ENCODE measurements around the gene SST.

The SST gene

DNA sequence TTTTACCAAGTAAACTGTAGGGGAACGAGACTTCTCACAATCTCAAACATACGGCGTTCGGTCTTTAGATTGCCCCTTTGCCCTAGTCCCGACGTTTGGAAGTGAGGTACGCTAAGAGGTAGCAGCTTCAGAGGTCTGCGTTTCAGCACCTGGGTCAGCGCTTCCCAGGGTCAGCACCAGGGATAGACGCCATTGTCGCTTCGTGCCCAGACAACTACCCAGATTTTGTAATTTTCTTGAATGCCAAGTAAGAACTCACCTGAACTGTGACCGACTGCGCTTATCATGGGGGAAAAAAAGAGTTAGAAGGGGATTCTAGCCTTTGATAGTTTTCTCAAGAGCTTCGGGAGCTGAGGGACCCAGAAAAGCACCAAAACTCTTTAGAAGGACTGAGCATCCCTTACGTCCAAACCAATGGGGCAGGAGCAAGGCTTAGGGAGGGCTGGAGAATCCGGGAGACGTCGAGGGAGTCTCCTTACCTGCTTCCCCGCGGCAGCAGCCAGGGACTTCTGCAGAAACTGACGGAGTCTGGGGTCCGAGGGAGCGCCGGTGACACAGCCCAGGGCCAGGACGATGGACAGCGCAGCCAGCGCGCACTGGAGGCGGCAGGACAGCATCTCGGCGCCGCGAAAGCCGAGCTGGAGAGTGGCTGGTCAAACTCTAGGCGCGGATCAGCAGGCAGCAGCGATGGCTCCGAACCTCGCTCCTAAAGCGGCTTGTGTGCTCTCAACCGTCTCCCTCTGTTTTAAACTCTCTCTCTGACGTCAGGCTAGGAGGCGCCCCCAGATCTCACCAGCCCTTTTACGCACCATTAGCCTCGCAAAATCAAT, at the start of gene SST:
SST (minus strand) TSS at position 720 of the 830 bp plus-strand sequence; CDS start at position 617, 103 bp downstream.
- peak; percentile 6 for DNase-seq

DNA sequence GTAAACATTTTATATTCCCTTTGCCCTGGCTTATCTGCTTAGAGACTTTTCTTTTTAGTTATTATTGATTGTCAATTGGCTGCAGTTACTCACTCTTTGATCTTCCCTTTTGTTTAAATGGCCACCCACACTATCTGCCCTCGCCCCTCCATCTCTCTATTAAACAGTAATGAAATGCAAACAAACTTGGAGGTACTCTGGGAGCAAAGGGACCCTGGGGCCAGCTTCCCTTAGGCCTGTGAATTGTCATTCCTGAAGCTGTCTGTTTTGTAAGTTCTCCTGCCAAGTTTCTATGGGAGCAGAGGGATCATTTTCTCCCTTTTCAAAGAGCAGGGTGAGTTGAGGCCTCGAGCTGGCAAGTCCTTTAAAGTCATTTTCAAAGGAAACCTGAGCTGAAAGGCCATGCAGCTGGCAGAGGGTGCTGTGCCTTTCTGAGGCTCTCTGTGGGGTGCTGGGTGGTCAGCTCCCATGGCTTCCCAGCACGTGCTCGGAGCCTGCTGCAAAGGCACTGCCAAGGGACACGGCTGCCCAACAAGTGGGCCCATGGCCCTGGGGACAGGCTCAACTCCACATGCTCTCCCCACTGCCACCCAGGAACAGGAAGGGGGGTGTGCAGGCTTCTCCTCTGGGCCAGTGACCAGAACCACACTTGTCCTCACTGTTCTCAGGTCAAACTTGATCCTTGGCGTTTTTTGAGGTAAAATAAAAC, 49.6 kb upstream of the SST start:
- no peak for DNase-seq

DNA sequence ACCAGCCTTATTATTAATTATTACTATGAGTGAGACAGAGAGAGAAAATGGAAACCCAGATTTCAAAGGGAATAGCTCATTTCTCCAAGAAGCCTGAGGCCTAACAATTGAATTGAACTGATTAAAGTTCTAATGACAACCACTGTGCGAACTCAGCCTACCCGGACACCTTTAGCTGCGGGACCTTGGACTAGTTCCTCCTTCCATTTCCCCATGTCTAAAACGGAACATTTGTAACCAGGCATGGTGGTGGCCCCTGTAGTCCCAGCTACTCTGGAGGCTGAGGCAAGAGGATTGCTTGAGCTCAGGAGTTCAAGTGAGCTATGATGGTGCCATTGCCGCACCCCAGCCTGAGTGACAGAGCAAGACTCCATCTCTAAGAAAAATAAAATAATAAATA, 48.6 kb upstream of the SST start:
- no peak for DNase-seq

DNA sequence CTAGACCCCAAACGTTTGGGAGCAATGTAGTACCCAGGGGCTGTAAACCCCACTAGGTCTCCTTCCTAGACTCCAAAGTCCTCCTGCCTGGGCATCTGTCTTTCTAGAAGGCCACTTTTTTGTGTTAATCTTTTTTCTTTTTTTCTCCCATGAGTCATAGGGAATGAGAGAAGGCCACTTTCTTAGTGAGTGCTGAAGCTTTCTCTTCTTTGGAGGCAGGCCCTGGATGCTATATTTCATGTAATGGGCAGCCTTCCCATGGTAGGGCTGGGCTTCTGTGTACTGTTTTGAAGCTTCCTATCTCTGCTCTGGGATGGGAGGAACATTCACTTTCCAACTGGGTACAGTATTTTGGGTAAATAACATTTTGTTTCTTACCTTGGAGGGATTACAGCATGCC, 47.4 kb upstream of the SST start:
- DNase-seq: no peak

DNA sequence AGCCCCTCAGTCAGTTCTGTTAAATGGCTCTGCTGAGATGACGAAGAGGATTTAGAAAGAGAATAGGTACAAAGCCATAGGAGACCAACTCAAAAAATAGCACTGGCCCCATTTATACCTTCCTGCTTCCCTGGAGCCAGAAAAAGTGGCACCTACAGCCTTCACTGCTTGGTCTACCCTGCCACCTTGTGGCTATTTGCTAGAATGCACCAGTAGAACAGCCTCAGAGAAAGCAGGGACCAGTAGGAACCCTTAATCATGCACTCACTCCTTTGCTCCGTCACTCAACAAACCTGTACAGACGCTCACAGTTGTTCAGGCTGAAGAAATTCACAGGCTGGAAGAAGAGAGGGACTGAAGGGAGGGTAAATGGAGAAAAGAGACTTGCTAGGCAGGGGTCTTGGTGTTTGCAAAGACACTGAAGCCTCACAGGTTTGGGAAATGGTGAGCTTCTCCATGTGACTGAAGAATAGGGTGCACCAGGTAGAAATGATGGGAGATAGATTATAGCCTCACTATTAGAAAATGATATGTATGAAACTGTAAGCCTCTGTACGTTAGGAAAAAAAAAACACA, 44.3 kb upstream of the SST start:
- DNase-seq: peak; percentile 74

DNA sequence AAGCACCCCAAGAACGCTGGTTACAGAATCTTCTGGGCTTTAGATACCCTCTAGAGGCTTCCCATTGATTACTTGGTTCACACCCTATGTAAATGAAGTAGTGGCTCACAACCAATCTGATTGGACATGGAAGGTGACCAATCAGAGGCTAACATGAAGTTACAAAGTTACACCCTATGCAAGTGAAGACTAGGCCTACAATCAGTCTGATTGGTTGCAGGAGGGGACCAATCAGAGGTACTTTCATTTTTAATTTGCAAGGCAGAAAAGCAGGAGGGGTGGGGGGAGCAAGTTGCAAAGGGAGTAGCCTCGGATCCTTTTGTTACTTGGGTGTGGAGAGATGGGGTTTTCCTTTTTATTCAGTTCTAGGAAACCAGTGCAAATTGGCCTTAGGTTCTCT, 43.3 kb upstream of the SST start:
- no peak for DNase-seq

DNA sequence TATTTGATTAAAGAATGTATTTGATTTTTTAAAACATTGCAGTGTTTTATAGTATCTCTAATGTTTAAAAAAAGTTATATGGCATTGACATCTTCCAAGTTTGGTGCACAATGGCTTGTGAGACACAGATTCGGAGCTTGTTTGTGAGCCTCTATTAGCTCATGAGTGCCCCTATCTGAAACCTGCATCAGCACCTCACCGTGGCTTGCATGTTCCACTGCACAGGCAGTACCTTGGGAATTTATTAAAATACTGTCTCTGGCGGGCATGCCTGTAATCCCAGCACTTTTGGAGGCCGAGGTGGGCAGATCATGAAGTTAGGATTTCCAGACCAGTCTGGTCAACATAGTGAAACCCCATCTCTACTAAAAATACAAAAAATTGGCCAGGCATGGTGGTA, 39.0 kb upstream of the SST start:
- DNase-seq: no peak

DNA sequence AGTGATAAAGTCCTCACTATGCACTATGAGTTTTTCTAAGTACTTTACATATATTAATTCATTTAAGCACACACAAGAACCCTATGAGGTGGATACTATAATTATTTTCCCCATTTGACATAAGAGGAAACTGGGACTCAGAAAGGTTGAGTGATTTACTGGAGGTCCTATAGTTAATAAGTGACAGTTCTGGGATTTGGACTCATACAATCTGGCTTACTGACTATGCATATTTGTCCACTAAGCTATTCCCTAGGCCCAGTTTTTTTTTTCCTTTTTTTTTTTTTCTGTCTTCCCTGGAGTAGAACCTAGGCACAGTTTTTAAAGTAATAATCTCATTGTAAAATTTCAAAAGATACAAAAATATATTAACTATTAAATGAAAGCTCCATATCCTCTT, 38.5 kb upstream of the SST start:
- no peak for DNase-seq

DNA sequence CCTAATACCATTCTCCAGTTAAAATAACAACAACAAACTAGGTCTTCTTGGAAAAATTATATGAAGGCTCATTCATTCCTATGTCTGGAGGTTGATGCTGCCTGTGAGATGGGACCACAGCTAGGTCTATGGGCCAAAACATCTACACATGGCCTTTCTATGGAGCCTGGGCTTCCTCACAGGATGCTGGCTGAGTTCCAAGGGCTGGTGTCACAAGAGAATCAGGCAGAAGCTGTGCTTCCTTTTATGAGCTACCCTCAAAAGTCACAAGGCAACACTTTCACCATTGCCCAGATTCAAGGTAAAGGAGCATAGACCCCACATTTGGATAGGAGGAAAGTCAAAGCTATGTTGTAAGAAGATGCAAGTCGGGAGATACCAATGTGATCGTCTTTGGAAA, 36.8 kb upstream of the SST start:
- DNase-seq: no peak

DNA sequence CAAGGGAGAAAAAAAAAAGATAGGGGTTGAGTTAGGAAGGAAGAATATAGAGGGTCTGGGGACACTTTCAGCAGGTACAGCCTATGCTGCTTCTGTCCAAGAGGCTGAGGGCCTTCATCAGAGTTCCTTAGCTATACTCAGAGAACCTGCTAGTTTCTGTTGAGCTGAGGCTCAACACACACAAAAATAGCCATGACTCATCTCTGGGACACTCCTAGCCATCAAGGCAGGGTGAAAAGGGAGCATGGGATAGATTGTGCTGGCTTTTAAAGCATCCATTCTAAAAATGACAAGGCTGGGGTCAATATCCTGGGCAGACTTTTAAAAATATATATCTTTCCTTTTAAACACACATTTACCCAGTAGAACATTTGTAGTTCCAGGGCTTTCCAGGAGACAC, 35.0 kb upstream of the SST start:
- no peak for DNase-seq

DNA sequence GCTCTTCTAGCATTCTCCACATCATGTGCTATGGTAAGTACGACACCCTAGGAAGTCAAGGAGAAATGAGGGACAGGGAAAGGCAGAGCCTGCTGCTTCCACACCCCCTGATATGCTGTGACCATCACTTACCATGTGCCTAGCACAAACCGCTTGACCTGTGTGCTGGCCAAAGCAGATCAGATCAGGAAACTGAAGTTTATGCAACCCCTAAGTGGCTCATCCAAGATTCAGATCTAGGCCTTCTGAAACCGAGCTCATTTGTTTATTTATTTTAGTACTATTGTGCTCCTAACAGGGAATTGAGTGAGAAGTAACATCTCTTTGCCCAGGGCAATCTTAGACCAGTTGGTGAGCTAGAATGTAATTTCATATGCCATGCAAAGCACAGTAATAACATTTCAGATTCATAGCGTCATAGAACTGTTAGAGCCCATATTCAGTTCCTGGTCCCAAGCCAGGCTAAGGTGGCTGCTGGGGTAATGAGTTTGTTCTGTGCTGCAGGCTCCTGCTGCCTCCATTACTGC, 32.4 kb upstream of the SST start, which contains the start of gene RTP2:
RTP2 (minus strand) TSS at position 51 of the 527 bp plus-strand sequence. CDS start 429 bp downstream, outside the sequence.
- DNase-seq: no peak

DNA sequence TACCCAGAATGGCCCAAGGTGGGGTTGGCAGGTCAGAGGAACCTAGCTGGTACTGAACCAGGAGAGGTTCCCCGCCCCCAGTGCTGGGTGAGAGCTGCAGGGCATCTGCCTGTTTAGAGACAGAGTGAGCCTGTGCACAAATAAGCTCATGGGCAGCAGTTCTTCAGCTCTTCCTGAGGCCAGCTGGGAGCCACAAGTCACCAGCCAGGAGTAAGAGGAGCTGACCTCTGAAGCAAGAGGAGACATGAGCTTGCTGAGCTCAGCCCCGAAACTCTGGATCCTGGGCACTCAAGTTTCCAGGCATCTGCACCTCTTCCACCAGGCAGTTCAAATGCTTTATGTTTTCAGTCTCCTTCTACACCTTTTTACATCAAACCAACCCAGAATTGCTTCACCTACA, 30.1 kb upstream of the SST start:
- DNase-seq: no peak

DNA sequence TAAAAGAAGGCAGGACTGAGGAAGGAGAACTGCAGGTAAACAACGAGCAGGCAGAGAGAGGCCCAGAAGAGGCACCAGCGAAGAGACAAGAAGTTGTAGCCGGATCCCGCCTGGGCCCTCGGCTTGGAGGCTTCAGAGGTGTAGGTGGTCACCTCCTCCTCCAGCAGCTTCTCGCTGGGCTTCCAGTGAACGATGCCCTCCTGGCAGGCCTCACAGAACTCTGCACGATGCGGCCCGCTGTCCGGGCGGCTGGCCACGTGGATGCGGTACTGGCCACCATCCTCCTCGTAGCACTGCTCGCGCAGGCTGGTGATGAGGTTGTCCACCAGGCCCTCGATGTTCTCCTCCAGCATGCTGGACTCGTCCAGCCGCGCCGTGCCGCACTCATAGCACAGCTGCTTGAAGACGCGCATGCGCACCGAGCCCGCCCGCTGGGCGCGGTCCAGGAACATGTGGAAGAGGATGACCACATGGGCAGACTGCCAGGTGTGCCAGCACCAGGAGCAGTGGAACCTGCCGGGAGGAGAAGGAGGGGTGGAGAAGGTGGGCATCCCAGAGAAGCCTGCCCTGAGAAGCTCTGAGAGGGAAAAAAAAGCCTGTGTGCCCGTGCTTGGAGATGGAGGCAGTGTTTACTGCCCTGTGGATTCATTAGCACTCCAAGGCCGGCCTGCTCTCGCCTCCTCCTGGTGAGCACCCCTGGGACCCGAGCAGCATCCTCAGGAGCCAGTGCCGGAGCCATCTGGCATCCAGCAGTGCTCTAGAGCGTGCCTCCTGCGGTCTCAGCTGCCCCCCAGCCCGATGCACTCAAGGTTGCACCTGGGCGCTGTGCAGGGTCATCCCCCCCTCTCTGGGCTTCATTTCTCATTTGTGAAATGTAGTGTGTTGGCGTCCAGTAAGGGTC, 28.6 kb upstream of the SST start:
- no peak for DNase-seq

DNA sequence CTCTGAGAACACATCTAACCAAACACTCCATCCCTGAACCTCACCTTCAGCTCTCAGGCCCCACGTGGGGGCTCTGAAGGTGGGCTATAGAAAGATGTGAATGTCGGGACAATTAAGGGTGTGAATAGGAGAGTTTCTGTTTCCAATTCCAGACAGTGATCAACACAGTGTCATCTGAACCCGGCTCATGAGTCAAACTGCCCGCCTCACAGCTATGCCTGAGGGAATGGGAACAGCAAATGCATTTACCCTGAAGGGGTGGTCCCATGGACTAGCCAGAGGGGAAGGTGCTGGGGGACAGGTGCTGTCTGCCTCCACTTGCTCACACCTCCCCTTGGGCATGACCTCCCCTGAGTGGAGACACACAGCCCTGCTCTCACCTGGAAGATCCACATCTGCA, 25.8 kb upstream of the SST start:
- no peak for DNase-seq

DNA sequence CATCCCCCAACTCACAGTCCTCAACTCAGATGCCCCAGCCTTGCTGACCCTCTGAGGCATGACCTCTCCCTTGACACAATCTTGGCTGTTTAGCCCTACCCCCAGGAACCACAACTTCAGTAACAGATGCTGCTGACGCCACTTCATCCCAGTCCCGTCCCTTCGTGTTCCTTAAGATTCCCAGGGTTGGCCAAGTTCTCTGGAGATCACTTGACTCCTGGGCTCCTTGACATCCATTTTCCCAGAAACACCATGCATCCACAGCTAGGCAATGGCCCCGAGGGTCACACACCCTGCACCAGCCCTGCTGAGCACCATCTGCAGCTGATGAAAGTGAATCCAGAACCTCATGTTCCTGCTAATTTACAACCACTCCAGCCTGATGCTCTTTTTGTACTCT, 25.3 kb upstream of the SST start:
- no peak for DNase-seq

DNA sequence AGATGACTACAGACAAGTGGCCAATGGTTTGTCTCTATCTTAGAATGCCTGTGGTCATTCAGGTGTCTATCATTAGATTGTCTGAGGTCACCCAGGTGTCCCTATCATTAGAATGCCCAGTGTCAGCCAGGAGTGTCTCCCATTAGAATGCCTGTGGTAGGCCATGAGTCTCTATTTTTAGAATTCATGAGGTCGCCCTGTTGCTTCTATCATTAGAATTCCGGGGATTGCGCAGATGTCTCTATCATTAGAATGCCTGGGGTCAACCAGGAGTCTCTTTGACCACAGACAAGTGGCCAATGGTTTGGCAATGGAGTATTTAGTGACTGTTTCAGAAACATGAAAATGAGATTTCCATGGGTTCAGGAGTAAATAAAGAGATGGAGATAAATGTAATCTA, 24.6 kb upstream of the SST start:
- DNase-seq: no peak

DNA sequence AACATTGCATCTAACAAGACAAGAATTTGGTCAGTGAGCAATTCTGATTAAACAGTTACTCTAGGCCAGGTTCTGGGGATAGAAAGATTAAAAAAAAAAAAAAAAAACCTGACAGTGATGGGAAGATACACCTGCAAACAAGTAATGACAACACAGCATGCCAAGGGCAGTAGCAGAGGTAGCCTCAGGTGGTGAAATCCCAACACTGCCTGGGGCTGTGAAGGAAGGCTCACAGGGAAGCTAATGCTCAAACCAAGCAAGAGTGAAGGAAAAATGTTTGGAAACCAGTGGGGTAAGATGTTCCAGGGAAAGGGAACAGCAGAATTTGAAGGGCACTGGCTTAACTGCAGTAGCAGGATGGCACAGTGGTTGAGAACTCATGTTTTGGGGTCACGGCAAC, 23.2 kb upstream of the SST start:
- DNase-seq: no peak

DNA sequence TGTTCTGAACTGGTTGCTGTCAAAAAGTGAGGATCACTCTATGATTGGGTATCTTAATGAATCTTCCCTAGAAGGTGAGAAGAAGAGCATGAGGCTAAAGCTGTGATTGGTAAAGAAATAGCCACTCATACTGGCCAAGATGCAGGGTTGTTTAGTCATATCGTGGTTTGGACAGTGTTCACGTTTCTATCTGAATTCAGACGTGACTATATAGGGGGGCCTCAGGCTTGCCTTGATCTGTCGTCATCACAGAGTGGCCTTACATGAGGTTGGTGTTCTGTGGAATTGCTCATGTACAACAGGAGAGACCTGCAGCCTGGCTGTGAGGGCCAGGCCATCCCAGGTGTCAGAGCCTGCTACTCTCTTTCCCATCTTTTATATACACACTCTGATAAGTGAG, 19.8 kb upstream of the SST start:
- no peak for DNase-seq

DNA sequence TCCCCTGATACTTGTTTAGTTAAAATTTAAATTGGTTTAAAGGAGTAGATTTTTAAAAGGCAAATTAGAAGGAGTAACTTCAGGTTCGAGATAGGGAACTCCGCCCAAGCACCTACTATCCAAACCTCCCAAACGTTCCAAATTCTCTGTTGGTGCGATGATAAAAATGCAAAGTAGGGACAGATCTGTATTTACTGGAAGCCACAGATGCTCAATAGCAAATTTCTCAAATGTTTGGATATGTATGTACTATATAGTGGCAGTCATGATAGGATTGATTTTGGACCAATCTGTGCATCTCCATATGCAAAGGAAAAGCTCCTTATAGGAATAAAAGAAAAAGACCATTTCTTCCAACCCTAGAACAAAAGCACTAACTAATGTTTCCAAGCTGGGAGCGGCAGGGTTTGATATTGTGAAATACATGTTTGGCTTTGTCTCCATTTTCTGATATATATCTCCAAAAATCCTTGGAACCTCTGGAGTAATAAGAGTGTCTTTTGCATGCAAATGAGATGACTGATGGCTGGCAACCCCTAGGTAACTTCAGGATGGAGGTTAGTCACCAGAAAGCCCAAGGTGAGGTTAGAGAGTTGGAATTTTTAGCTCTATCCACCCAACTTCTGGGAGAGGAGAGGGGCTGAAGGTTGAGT, 16.6 kb upstream of the SST start:
- no peak for DNase-seq

DNA sequence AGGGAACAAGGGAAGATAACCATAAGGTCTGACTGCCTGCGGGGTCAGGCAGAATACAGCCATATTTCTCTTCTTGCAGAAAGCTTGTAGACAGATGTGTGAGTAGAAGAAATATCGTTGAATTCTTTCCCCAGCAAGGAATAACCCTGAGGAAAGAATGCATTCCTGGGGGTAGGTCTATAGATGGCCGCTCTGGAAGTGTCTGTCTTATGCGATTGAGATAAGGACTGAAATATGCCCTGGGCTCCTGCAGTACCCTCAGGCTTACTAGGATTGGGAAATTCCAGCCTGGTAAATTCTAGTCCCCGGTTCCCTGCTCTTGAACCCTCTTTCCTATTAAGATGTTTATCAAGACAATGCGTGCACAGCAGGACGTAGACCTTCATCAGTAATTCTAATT, 15.8 kb upstream of the SST start:
- DNase-seq: no peak

DNA sequence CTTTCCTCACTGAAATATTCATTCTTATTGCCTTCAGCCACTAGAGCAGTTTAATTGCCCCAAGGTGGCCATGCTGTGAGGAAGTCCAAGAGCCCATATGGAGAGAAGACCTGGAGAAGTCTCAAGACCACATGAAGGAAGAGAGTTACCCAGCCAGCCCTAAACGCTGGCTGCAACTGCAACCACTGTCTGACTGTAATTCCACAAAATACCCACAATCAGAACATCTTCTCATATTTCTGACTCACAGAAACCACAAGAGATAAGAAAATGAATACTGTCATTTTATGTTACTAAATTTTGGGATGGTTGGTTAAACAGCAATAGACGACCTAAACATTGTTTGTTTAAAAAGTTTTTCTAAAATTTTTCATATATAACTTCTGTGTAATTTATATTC, 14.7 kb upstream of the SST start:
- peak; percentile 6 for DNase-seq

DNA sequence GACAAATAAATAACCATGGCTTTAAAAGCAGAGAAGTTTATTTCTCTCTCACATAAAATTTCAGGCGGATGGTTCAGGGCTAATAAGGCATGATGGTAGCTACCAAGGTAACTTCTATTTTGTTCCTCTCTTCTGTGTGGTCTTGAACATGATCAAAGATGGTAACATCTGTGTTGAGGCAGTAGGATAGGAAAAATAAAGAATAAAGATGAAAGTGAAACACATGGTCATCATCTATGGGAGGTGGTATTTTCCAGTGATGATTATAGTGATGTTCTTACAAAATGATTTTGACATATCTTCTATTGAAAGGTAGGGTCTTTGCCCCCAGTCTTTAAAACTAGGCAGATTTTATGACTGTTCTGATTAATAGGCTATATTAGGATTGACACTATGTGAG, 14.2 kb upstream of the SST start:
- DNase-seq: no peak

All from activated naive CD4-positive, alpha-beta T cell treated with Interleukin-2 at 50 U/mL for 16 hours (primary cell).